Lower lobe of right lung (tissue), 2 donors: ENCODE data around the gene ACBD4. TPM values are rescaled to one million over a fixed set of nuclear protein-coding genes. Genes with fewer than 3 reads are reported as not detected.

Experiments used
- ATAC-seq, 2 donors: fragments of 200-7000 bp; cut with Tn5 transposase; one replicate each; pipeline ENCODE4 v1.9.1; 2020 to 2022; ENCODE audit warnings: mild to moderate bottlenecking in 2 of 2, moderate library complexity in 2 of 2
- DNase-seq: peaks from one replicate; pipeline ENCODE4 v3.0.0-alpha.2; 2020
- H3K27ac ChIP-seq: fragments of 200-600 bp; one replicate; pipeline ENCODE4 v1.8.0; 2022
- H3K27me3 ChIP-seq: fragments of 200-600 bp; one replicate; pipeline ENCODE4 v1.8.0; 2022; ENCODE audit warnings: low read depth
- H3K36me3 ChIP-seq: fragments of 200-600 bp; one replicate; pipeline ENCODE4 v1.8.0; 2022; ENCODE audit warnings: mild to moderate bottlenecking
- H3K4me1 ChIP-seq: fragments of 200-600 bp; one replicate; pipeline ENCODE4 v1.8.0; 2022
- H3K4me3 ChIP-seq: fragments of 200-600 bp; one replicate; pipeline ENCODE4 v1.8.0; 2022; ENCODE audit warnings: mild to moderate bottlenecking
- H3K9me3 ChIP-seq: fragments of 200-600 bp; one replicate; pipeline ENCODE4 v1.8.0; 2022
- CTCF ChIP-seq: fragments of 200-600 bp; IDR thresholded peaks from one replicate; pipeline ENCODE4 v1.8.0; 2022; ENCODE audit warnings: antibody characterized with exemption, mild to moderate bottlenecking
- intact Hi-C: fragments of 100-400 bp; cut with DNase I; formaldehyde crosslinking; loops from one replicate; pipeline ENCODE4 v1.11.0; 2022
- total RNA-seq: library from RNA; stranded (reverse); fragmentation: NEBNext Ultra II Directional; extraction: Animal tissue kit (Norgen Biotek cat#: 25700); gene quantifications from one replicate; pipeline ENCODE4 v1.2.1, GENCODE V29; 2021
- donor health status: DM: no; HTN: yes; CAD: no; lungs with severe emphysema.

ACBD4 gene
- total RNA-seq, 1 donor from 2014 or later: 16.6 TPM

- Histone ChIP-seq H3K9me3 (no peaks in the 10 kb centered on the region), H3K4me1 (no peaks in the 10 kb centered on the region), H3K36me3 (peaks cover 21% of the 10 kb centered on the region), H3K27me3 (no peaks in the 10 kb centered on the region), H3K4me3 (no peak overlapping the region), H3K27ac (no peak overlapping the region)
- no peak for DNase-seq
- no peak for ATAC-seq
- TF ChIP-seq CTCF: no peak
- intact Hi-C loops: no loop called here
These were observed 21.2 kb upstream of the ACBD4 start for GRCh38 chr17:45114117-45114932.

- H3K36me3 ChIP-seq: peaks cover 27% of the 10 kb centered on the region
- no peak overlapping the region for H3K4me3 ChIP-seq
- H3K27me3 ChIP-seq: no peaks in the 10 kb centered on the region
- ATAC-seq (no peak), DNase-seq (no peak)
- no peak for TF ChIP-seq CTCF
- H3K27ac ChIP-seq: no peak overlapping the region
- H3K9me3 ChIP-seq: no peaks in the 10 kb centered on the region
- intact Hi-C loops: no loop called here
- H3K4me1 ChIP-seq: no peaks in the 10 kb centered on the region
These were observed 20.4 kb upstream of the ACBD4 start for GRCh38 chr17:45115015-45115625.

GRCh38 chr17:45115871-45116270 is 19.6 kb upstream of the ACBD4 start:
- Histone ChIP-seq H3K36me3 (peaks cover 34% of the 10 kb centered on the region), H3K9me3 (no peaks in the 10 kb centered on the region), H3K27ac (no peak overlapping the region), H3K4me3 (no peak overlapping the region), H3K27me3 (no peaks in the 10 kb centered on the region), H3K4me1 (no peaks in the 10 kb centered on the region)
- no peak for TF ChIP-seq CTCF
- intact Hi-C loops: no loop called here
- ATAC-seq (no peak), DNase-seq (no peak)

- Histone ChIP-seq H3K9me3 (no peaks in the 10 kb centered on the region), H3K27me3 (no peaks in the 10 kb centered on the region), H3K4me1 (no peaks in the 10 kb centered on the region), H3K27ac (no peak overlapping the region), H3K36me3 (peaks cover 34% of the 10 kb centered on the region), H3K4me3 (no peak overlapping the region)
- intact Hi-C loops: no loop called here
- TF ChIP-seq CTCF: no peak
- no peak for ATAC-seq
- no peak for DNase-seq
These were observed 19.0 kb upstream of the ACBD4 start for GRCh38 chr17:45116434-45117016.

GRCh38 chr17:45117334-45117733 is 18.2 kb upstream of the ACBD4 start:
- Histone ChIP-seq H3K36me3 (peaks cover 32% of the 10 kb centered on the region), H3K4me1 (no peaks in the 10 kb centered on the region), H3K9me3 (no peaks in the 10 kb centered on the region), H3K27me3 (no peaks in the 10 kb centered on the region), H3K27ac (no peak overlapping the region), H3K4me3 (no peak overlapping the region)
- no peak for TF ChIP-seq CTCF
- intact Hi-C loops: no loop called here
- ATAC-seq (no peak), DNase-seq (no peak)
